GM23248 (cell line): ENCODE results near the gene RIC8B.

Experiments used
- EZH2 ChIP-seq: fragments of 200-600 bp; sonication (generic); IDR thresholded peaks from 2 replicates; pipeline ENCODE4 v1.6.1; 2018; ENCODE audit warnings: antibody characterized with exemption, mild to moderate bottlenecking; ENCODE audit not compliant: insufficient read depth, poor library complexity, severe bottlenecking
- EZH2phosphoT487 ChIP-seq: fragments of 200-600 bp; sonication (generic); IDR thresholded peaks from 2 replicates; pipeline ENCODE4 v1.6.1; 2018; ENCODE audit warnings: antibody characterized with exemption, moderate library complexity, mild to moderate bottlenecking, low read depth; ENCODE audit not compliant: insufficient read depth

DNA sequence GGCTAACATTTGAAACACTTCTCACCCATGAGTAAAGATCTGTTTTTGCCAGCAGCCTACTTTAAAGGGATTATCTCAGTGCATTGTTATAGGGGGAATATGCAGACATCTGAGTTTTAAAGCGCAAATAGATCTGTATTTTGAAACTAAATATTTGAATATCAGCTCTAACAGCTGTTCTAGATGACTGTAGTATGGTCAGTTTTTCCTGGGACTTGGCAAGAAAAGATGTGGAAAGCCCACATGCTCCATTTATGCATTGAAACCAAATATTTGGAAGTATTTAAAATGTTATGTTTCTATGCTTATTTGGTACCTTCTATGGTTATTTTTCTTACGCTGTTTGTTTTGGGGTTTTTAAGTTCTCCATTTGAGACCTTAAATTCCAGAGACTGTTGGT lies 41.7 kb downstream of the RIC8B start:
- TF ChIP-seq EZH2 = no peak
- no peak for TF ChIP-seq EZH2phosphoT487
